K562 (cell line): Measurements from ENCODE around the gene B3GNT7. TPM values are rescaled to one million over a fixed set of nuclear protein-coding genes. Genes with fewer than 3 reads are reported as not detected.

Source experiments
- ATAC-seq: fragments of 200-7000 bp; cut with Tn5 transposase; 3 replicates; pipeline ENCODE4 v1.9.1; 2020; ENCODE audit warnings: moderate library complexity
- BruUV-seq: library from RNA; stranded (reverse); fragments of 400-500 nt; replicated peaks from 2 replicates; lab custom pipeline; 2021; lab: Mats Ljungman, UMichigan
- CTCF ChIA-PET: fragments of 300-600 bp; formaldehyde crosslinking; extraction: SDS; loops from one replicate; lab custom pipeline; 2021; ENCODE audit warnings: low intra/inter-chr PET ratio; lab: Yijun Ruan, JAX
- POLR2A ChIA-PET: fragments of 300-600, 350-650 bp; sonication (Branson Sonifier 250); formaldehyde crosslinking; extraction: SDS; loops from one replicate; lab custom pipeline; 2021; ENCODE audit warnings: antibody characterized with exemption, inconsistent platforms; lab: Yijun Ruan, JAX
- DNase-seq, 4 experiments: peaks; one replicate each; pipeline versions ENCODE4 v3.0.0 to v3.0.0-alpha.2; 2011 to 2018; ENCODE audit warnings: low spot score in 3 of 4, mixed read lengths in 3 of 4; ENCODE audit errors: extremely low read depth in 1 of 4
- FAIRE-seq: peaks from 2 replicates; lab custom pipeline; 2011; peaks lifted over from hg19 to GRCh38; lab: Jason Lieb, UNC
- H2AFZ ChIP-seq: 2 replicates; pipeline ENCODE4 v1.6.0; 2011; ENCODE audit warnings: low read depth, low read length, control low read depth, inconsistent platforms
- H3K27ac ChIP-seq: fragments of 200-600 bp; 3 replicates; pipeline ENCODE4 v1.8.0; 2011; ENCODE audit warnings: low read depth, mild to moderate bottlenecking, control low read depth, inconsistent platforms, low read length, moderate library complexity, mixed read lengths; ENCODE audit errors: extremely low read depth
- H3K27me3 ChIP-seq, 2 experiments: fragments of 300-600 bp in 1 of 2; 2 replicates in 1 of 2; 3 replicates in 1 of 2; pipeline versions ENCODE4 v1.6.0 to v1.8.0; 2011; ENCODE audit warnings: inconsistent platforms in 2 of 2, low read length in 2 of 2, mild to moderate bottlenecking in 1 of 2, mixed read lengths in 1 of 2, moderate library complexity in 1 of 2; ENCODE audit not compliant: control insufficient read depth in 2 of 2, insufficient read depth in 2 of 2
- H3K36me3 ChIP-seq: fragments of 300-600 bp; 3 replicates; pipeline ENCODE4 v1.8.0; 2011; ENCODE audit warnings: mild to moderate bottlenecking, low read length, inconsistent platforms; ENCODE audit not compliant: control insufficient read depth, insufficient read depth
- H3K4me1 ChIP-seq, 2 experiments: fragments of 200-600 bp in 1 of 2; replicated peaks in 1 of 2; 2 replicates in 1 of 2; 3 replicates in 1 of 2; pipeline versions ENCODE4 v1.5.1 to v1.8.0; 2011; ENCODE audit warnings: inconsistent platforms in 2 of 2, low read length in 2 of 2, mild to moderate bottlenecking in 1 of 2, mixed read lengths in 1 of 2, moderate library complexity in 1 of 2; ENCODE audit not compliant: control insufficient read depth in 2 of 2, insufficient read depth in 2 of 2
- H3K4me2 ChIP-seq: 2 replicates; pipeline ENCODE4 v1.6.1; 2011; ENCODE audit warnings: low read length, control low read depth, inconsistent platforms, mixed read lengths; ENCODE audit not compliant: insufficient read depth
- H3K4me3 ChIP-seq: fragments of 200-600 bp; sonication (generic), shearing (Covaris generic); 2 replicates; pipeline ENCODE4 v1.5.1; 2016; ENCODE audit warnings: control low read depth, inconsistent platforms
- H3K79me2 ChIP-seq: fragments of 200-600 bp; 3 replicates; pipeline ENCODE4 v1.8.0; 2011; ENCODE audit warnings: low read length, inconsistent platforms; ENCODE audit not compliant: control insufficient read depth, insufficient read depth
- H3K9ac ChIP-seq, 2 experiments: 2 replicates each; pipeline versions ENCODE4 v1.6.0 to v1.6.1; 2011; ENCODE audit warnings: low read depth in 2 of 2, low read length in 2 of 2, control low read depth in 1 of 2, inconsistent platforms in 1 of 2, mild to moderate bottlenecking in 1 of 2, mixed read lengths in 1 of 2; ENCODE audit not compliant: insufficient read depth in 1 of 2
- H3K9me1 ChIP-seq: one replicate; pipeline ENCODE4 v1.6.0; 2011; ENCODE audit warnings: inconsistent platforms, mild to moderate bottlenecking, low read length, moderate library complexity; ENCODE audit not compliant: control insufficient read depth, insufficient read depth
- H3K9me3 ChIP-seq: replicated peaks from 2 replicates; pipeline ENCODE4 v1.5.1; 2011; ENCODE audit warnings: low read depth, low read length, inconsistent platforms; ENCODE audit not compliant: control insufficient read depth, insufficient read depth
- H4K20me1 ChIP-seq: replicated peaks from 2 replicates; pipeline ENCODE4 v1.6.1; 2011; ENCODE audit warnings: low read length, inconsistent platforms, mixed read lengths; ENCODE audit not compliant: control insufficient read depth, insufficient read depth
- ARID1B ChIP-seq: fragments of 450-650 bp; IDR thresholded peaks from 2 replicates; pipeline ENCODE4 v1.6.1; 2016; ENCODE audit warnings: antibody characterized with exemption, mild to moderate bottlenecking, inconsistent platforms
- MTA3 ChIP-seq: fragments of 450-650 bp; formaldehyde crosslinking; IDR thresholded peaks from 2 replicates; pipeline ENCODE4 v1.6.1; 2017; ENCODE audit warnings: mild to moderate bottlenecking, borderline replicate concordance
- POLR3A ChIP-seq: IDR thresholded peaks from 2 replicates; pipeline ENCODE4 v1.6.1; 2011; ENCODE audit warnings: borderline replicate concordance, mild to moderate bottlenecking, moderate library complexity; ENCODE audit not compliant: insufficient read length, insufficient read depth; ENCODE audit errors: extremely low read depth
- RB1 ChIP-seq: fragments of 450-650 bp; IDR thresholded peaks from 2 replicates; pipeline ENCODE4 v1.6.1; 2017; ENCODE audit warnings: low read depth, mild to moderate bottlenecking
- RNF2 ChIP-seq: sonication (generic); IDR thresholded peaks from 2 replicates; pipeline ENCODE4 v1.6.1; 2016
- TOE1 ChIP-seq, 2 experiments: fragments of 450-650 bp in 1 of 2; sonication (generic) in 1 of 2; formaldehyde crosslinking in 1 of 2; IDR thresholded peaks; 2 replicates each; pipeline versions ENCODE4 v1.7.1 to v1.8.0; 2016 to 2022; ENCODE audit warnings: borderline replicate concordance in 2 of 2, mild to moderate bottlenecking in 2 of 2, antibody characterized with exemption in 1 of 2, inconsistent platforms in 1 of 2, low read depth in 1 of 2, missing genetic modification reagents in 1 of 2, moderate library complexity in 1 of 2
- ZBED1 ChIP-seq: IDR thresholded peaks from 2 replicates; pipeline ENCODE4 v1.6.1; 2014
- ZNF263 ChIP-seq: sonication (generic); formaldehyde crosslinking; IDR thresholded peaks from 2 replicates; pipeline ENCODE4 v1.8.0; 2022; ENCODE audit warnings: mild to moderate bottlenecking, missing genetic modification reagents, borderline replicate concordance
- WGBS: fragments of 100-300 bp; shearing (Covaris generic); methylation state at CpG from one replicate; pipeline ENCODE4 v1.1.6; 2016; ENCODE audit warnings: low coverage, mixed read lengths; ENCODE audit not compliant: insufficient coverage; ENCODE audit errors: missing lambda C conversion rate; 5-methylcytosine and 5-hydroxymethylcytosine counted together
- in situ Hi-C: fragments of 300-500 bp; cut with MboI; formaldehyde crosslinking; loops from 4 replicates; pipeline ENCODE4 v1.15.0; 2018; ENCODE audit warnings: inconsistent platforms, mixed read lengths
- intact Hi-C: fragments of 100-400 bp; cut with micrococcal nuclease; formaldehyde crosslinking; loops from 2 replicates; pipeline ENCODE4 v1.14.2; 2022
- polyA plus RNA-seq, 8 experiments: library from polyadenylated mRNA; depleted of rRNA in 4 of 8; stranded (reverse) in 5 of 8; unstranded in 3 of 8; fragments of >200 nt; fragmentation: Nextera tagmentation in 2 of 8; fragmentation: Illumina TruSeq in 1 of 8; extraction: Ambion mirVana in 2 of 8; extraction: Trizol in 1 of 8; gene quantifications; 2 replicates each; pipeline versions ENCODE4 v1.2.1 to v1.2.3, GENCODE V29; 2011 to 2014; ENCODE audit warnings: inconsistent platforms in 1 of 8, missing spikeins in 1 of 8
- total RNA-seq, 7 experiments: library from RNA; depleted of rRNA in 6 of 7; stranded (reverse); fragments of >200 nt in 6 of 7; fragmentation: Illumina TruSeq in 2 of 7; extraction: Trizol in 2 of 7; gene quantifications; 2 replicates each; pipeline versions ENCODE4 v1.2.1 to v1.2.3, GENCODE V29; 2011 to 2021; ENCODE audit warnings: low replicate concordance in 1 of 7
- TF ChIP-seq, protein P1 (sequence below), 2 experiments: IDR thresholded peaks; 2 replicates each; pipeline ENCODE4 v1.6.1; 2011; ENCODE audit warnings: borderline replicate concordance in 1 of 2, control low read depth in 1 of 2, low read depth in 1 of 2, low read length in 1 of 2, mild to moderate bottlenecking in 1 of 2, mixed read lengths in 1 of 2, moderate library complexity in 1 of 2; ENCODE audit not compliant: insufficient read depth in 1 of 2, insufficient read length in 1 of 2, poor library complexity in 1 of 2, severe bottlenecking in 1 of 2; ENCODE audit errors: extremely low read depth in 1 of 2

Gene B3GNT7
- total and polyA plus RNA-seq, 9 of the 15 experiments (the other 6 are each of a cell fraction or from before 2014, with no cell fraction given) = 0.20 TPM; not detected in 8

DNA sequence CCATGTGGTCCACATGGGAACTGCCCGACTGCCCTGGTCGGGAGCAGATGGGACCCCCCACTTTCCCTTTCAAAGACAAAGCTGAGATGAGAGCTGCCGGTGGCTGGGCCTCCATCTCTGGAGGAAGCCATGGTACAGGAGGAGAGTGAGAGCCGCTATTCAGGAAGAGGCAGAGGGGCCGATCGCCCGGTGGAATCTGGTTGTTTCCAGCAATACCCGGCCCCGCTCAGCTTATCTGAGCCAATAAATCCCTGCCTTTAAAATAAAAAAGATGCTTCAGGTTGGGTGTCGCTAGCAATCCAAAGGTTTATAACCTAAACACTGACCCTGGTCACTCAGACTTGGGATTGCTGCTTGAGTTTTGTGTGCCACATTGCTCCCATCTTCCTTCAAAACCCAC lies 15.2 kb upstream of the B3GNT7 start (continued):
- TF ChIP-seq TOE1 (IDR thresholded peaks at IDR 0.05; ENCODE audit: borderline replicate concordance) (no peak), TOE1 (CRISPR knock-in tag; IDR thresholded peaks at IDR 0.05; ENCODE audit: borderline replicate concordance, low read depth) (no peak), RNF2 (no peak), ZBED1 (no peak), POLR3A (no peak), ARID1B (no peak), MTA3 (no peak)
- TF ChIP-seq, all 486 proteins: peak for 0

DNA sequence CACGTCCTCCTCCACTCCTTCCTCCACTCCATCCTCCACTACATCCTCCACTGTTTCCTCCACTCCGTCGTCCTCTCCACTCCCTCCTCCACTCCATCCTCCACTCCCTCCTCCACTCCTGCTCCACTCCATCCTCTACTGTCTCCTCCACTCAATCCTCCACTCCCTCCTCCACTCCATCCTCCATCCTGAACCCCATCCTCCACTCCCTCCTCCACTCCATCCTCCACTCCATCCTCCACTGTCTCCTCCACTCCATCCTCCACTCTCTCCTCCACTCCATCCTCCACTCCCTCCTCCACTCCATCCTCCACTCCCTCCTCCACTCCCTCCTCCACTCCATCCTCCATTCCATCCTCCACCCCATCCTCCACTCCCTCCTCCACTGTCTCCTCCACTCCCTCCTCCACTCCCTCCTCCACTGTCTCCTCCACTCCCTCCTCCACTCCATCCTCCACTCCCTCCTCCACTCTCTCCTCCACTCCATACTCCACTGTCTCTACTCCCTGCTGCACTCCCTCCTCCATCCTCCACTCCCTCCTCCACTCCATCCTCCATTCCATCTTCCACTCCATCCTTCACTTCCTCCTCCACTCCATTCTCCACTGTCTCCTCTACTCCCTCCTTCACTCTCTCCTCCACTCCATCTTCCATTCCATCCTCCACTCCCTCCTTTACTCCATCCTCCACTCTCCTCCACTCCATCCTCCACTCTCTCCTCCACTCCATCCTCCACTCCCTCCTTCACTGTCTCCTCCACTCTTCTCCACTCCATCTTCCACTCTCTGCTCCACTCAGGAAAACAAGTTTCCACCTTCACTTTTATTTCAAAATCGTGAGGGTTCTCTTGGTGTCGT lies 14.3 kb upstream of the B3GNT7 start:
- H3K4me1 ChIP-seq = peaks cover 0 to 6% of the 10 kb centered on the region in 2 experiments; a peak in 2 of 5 replicates
- H2AFZ ChIP-seq = no peak overlapping the region
- CTCF ChIA-PET = no interaction called here
- no peaks in the 10 kb centered on the region for H3K9me1 ChIP-seq
- POLR2A ChIA-PET = no interaction called here
- in situ Hi-C loops = no loop called here
- TF ChIP-seq, protein P1, sequence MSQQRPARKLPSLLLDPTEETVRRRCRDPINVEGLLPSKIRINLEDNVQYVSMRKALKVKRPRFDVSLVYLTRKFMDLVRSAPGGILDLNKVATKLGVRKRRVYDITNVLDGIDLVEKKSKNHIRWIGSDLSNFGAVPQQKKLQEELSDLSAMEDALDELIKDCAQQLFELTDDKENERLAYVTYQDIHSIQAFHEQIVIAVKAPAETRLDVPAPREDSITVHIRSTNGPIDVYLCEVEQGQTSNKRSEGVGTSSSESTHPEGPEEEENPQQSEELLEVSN (IDR thresholded peaks at IDR 0.05; ENCODE audit: borderline replicate concordance in 1 of 2, extremely low read depth in 1 of 2, insufficient read depth in 1 of 2, insufficient read length in 1 of 2, low read depth in 1 of 2, low read length in 1 of 2, poor library complexity in 1 of 2, severe bottlenecking in 1 of 2) = no peak
- TF ChIP-seq RB1 (no peak), ZNF263 (CRISPR knock-in tag) (peak; percentile 95)
- TF ChIP-seq, all 486 proteins: peak for 1
- H3K27ac ChIP-seq = no peak overlapping the region
- FAIRE-seq (no peak), DNase-seq (no peak), ATAC-seq (no peak)
- 0 out of 2 replicates have a peak, but pooled peaks cover 1% of the 10 kb centered on the region for H3K9me3 ChIP-seq
- H3K79me2 ChIP-seq = no peaks in the 10 kb centered on the region
- no peak overlapping the region for H3K9ac ChIP-seq
- peaks cover 0 to 25% of the 10 kb centered on the region in 2 experiments; a peak in 2 of 5 replicates for H3K27me3 ChIP-seq
- no peak overlapping the region for H3K4me3 ChIP-seq
- H3K36me3 ChIP-seq = no peaks in the 10 kb centered on the region
- no peak overlapping the region for H3K4me2 ChIP-seq
- intact Hi-C loops = no loop called here
- no peaks in the 10 kb centered on the region for H4K20me1 ChIP-seq
- BruUV-seq = no TSS peak
- WGBS = 3% methylated on average over 3 of the region's 5 CpGs
